Small intestine (tissue), 7 donors: ENCODE measurements around the gene PRIM1. TPM values are rescaled to one million over a fixed set of nuclear protein-coding genes. Genes with fewer than 3 reads are reported as not detected.

Experiments used
- DNase-seq, 2 donors: peaks; one replicate each; pipeline versions ENCODE4 v3.0.0 to v3.0.0-alpha.2; 2013
- FAIRE-seq: peaks from 2 replicates; lab custom pipeline; 2012; peaks lifted over from hg19 to GRCh38; lab: Jason Lieb, UNC
- H3K27ac ChIP-seq, 3 donors: one replicate each; pipeline ENCODE4 v1.5.1; 2013; ENCODE audit warnings: low read length in 2 of 3, mild to moderate bottlenecking in 2 of 3, control low read depth in 1 of 3, inconsistent platforms in 1 of 3, low read depth in 1 of 3, moderate library complexity in 1 of 3
- H3K27me3 ChIP-seq, 3 donors: one replicate each; pipeline ENCODE4 v1.6.1; 2013; ENCODE audit warnings: low read length in 3 of 3, inconsistent platforms in 1 of 3; ENCODE audit not compliant: control insufficient read depth in 3 of 3, insufficient read depth in 3 of 3
- H3K36me3 ChIP-seq, 3 donors: one replicate each; pipeline ENCODE4 v1.6.1; 2013; ENCODE audit warnings: low read length in 3 of 3, inconsistent platforms in 1 of 3, low read depth in 1 of 3, mild to moderate bottlenecking in 1 of 3, moderate library complexity in 1 of 3; ENCODE audit not compliant: control insufficient read depth in 3 of 3, insufficient read depth in 2 of 3
- H3K4me1 ChIP-seq, 3 donors: one replicate each; pipeline ENCODE4 v1.6.1; 2013; ENCODE audit warnings: low read length in 2 of 3, inconsistent platforms in 1 of 3, low read depth in 1 of 3, mild to moderate bottlenecking in 1 of 3, moderate library complexity in 1 of 3; ENCODE audit not compliant: control insufficient read depth in 3 of 3, insufficient read depth in 2 of 3
- H3K4me3 ChIP-seq, 3 donors: one replicate each; pipeline ENCODE4 v1.5.1; 2013; ENCODE audit warnings: low read length in 3 of 3, control low read depth in 1 of 3, inconsistent platforms in 1 of 3, low read depth in 1 of 3, mild to moderate bottlenecking in 1 of 3, moderate library complexity in 1 of 3
- H3K9me3 ChIP-seq, 2 donors: one replicate each; pipeline ENCODE4 v1.6.1; 2013; ENCODE audit warnings: low read depth in 1 of 2, low read length in 1 of 2; ENCODE audit not compliant: control insufficient read depth in 2 of 2, insufficient read depth in 1 of 2
- WGBS, 3 donors: extraction: QIAGEN DNeasy Blood & Tissue Kit; methylation state at CpG; one replicate each; pipeline ENCODE4 v1.1.7; 2013; 5-methylcytosine and 5-hydroxymethylcytosine counted together
- polyA plus RNA-seq, 4 donors: library from polyadenylated mRNA; stranded (reverse) in 3 of 4; unstranded in 1 of 4; fragments of 200-250 nt in 3 of 4; fragments of 120-200 nt in 1 of 4; gene quantifications; one replicate each; pipeline versions ENCODE4 v1.2.1 to v1.2.3, GENCODE V29; 2013
- donor health status: healthy with polysubstance abuse.
- donor health status: control.
- donor health status: control.
- donor health status: Bipolar disorder and iron deficiency.
- donor health status: healthy.

Gene PRIM1
- polyA plus RNA-seq, 4 donors, result 2.0 to 14.7 (median 8.6) TPM

- Histone ChIP-seq H3K36me3 (peaks cover 24 to 57% (median 30%) of the 10 kb centered on the region in 3 donors), H3K4me1 (peaks cover 5 to 38% (median 28%) of the 10 kb centered on the region in 3 donors), H3K27ac (no peak overlapping the region)
Observed at GRCh38 chr12:56719056-56719455, 33.1 kb downstream of the PRIM1 start.

GRCh38 chr12:56718636-56719035 is 33.5 kb downstream of the PRIM1 start:
- Histone ChIP-seq H3K9me3 (no peaks in the 10 kb centered on the region), H3K4me1 (peaks cover 5 to 38% (median 28%) of the 10 kb centered on the region in 3 donors), H3K36me3 (peaks cover 28 to 61% (median 32%) of the 10 kb centered on the region in 3 donors), H3K27me3 (no peaks in the 10 kb centered on the region), H3K27ac (no peak overlapping the region), H3K4me3 (no peak overlapping the region)
- WGBS, 3 donors, result 54 to 58% (median 57%) methylated on average over 4 of the region's 4 CpGs
- FAIRE-seq, result no peak
- no peak for DNase-seq

More at GRCh38 chr12:56719056-56719455, 33.1 kb downstream of the PRIM1 start:
- H3K9me3 ChIP-seq, result no peaks in the 10 kb centered on the region
- H3K4me3 ChIP-seq, result no peak overlapping the region
- DNase-seq (no peak), FAIRE-seq (no peak)
- H3K27me3 ChIP-seq, result no peaks in the 10 kb centered on the region

DNA sequence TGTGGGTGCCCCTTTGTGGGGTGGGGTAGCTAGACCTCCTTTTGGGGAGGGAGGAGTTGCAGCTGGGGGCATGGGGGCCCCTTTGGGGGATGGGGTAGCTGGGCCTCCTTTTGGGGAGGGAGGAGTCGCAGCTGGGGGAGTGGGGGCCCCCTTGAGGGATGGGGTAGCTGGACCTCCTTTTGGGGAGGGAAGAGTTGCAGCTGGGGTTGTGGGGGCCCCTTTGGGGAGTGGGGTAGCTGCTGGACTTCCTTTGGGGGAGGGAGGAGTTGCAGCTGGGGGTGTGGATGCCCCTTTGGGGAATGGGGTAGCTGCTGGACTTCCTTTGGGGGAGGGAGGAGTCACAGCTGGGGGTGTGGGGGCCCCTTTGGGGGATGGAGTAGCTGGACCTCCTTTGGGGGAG is 34.0 kb downstream of the PRIM1 start:
- no peak overlapping the region for H3K4me3 ChIP-seq
- peaks cover 5 to 38% (median 28%) of the 10 kb centered on the region in 3 donors for H3K4me1 ChIP-seq
- no peak for DNase-seq
- H3K36me3 ChIP-seq, result peaks cover 33 to 62% (median 36%) of the 10 kb centered on the region in 3 donors
- no peak overlapping the region for H3K27ac ChIP-seq
- no peak for FAIRE-seq
- no peaks in the 10 kb centered on the region for H3K9me3 ChIP-seq
- WGBS, 3 donors, result 63 to 69% (median 67%) methylated on average over 1 of the region's 1 CpG
- H3K27me3 ChIP-seq, result no peaks in the 10 kb centered on the region

- DNase-seq (no peak), FAIRE-seq (no peak)
- Histone ChIP-seq H3K36me3 (peaks cover 33 to 58% (median 45%) of the 10 kb centered on the region in 3 donors), H3K27me3 (no peaks in the 10 kb centered on the region), H3K9me3 (no peaks in the 10 kb centered on the region), H3K27ac (no peak overlapping the region), H3K4me3 (no peak overlapping the region), H3K4me1 (peaks cover 3 to 30% (median 20%) of the 10 kb centered on the region in 3 donors)
- WGBS, 3 donors, result 79 to 87% (median 79%) methylated on average over 4 of the region's 4 CpGs
Observed at GRCh38 chr12:56716933-56717880, 34.9 kb downstream of the PRIM1 start.

DNA sequence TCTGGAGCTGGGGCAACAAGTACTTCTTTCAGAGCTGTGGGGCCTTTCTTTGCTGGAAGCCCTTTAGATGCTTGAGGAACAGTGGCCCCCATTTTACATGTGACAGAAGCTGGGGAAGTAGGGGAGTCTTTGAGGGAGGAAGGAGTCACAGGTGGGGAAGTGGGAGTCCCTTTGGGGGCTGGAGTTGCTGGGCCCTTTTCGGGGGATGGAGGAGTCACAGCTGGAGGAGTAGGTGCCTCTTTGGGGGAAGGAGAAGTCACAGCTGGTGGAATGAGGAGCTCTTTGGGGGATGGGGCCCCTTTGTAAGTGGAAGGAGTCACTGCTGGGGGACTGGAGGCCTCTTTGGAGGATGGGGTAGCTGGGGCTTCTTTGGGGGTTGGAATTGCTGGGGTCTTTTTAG is 35.7 kb downstream of the PRIM1 start:
- FAIRE-seq (no peak), DNase-seq (no peak)
- no peaks in the 10 kb centered on the region for H3K9me3 ChIP-seq
- no peak overlapping the region for H3K27ac ChIP-seq
- 56 to 82% (median 78%) methylated on average over 1 of the region's 1 CpG for WGBS, 3 donors
- no peaks in the 10 kb centered on the region for H3K27me3 ChIP-seq
- peaks cover 35 to 65% (median 47%) of the 10 kb centered on the region in 3 donors for H3K36me3 ChIP-seq
- H3K4me3 ChIP-seq, result no peak overlapping the region
- peaks cover 3 to 23% (median 12%) of the 10 kb centered on the region in 3 donors for H3K4me1 ChIP-seq

GRCh38 chr12:56715798-56716197 is 36.3 kb downstream of the PRIM1 start:
- no peaks in the 10 kb centered on the region for H3K27me3 ChIP-seq
- no peak for FAIRE-seq
- no peak overlapping the region for H3K4me3 ChIP-seq
- H3K36me3 ChIP-seq, result peaks cover 35 to 61% (median 43%) of the 10 kb centered on the region in 3 donors
- DNase-seq, result no peak
- 75 to 83% (median 77%) methylated on average over 8 of the region's 8 CpGs for WGBS, 3 donors
- peaks cover 0 to 17% (median 7%) of the 10 kb centered on the region in 3 donors for H3K4me1 ChIP-seq
- H3K27ac ChIP-seq, result no peak overlapping the region
- no peaks in the 10 kb centered on the region for H3K9me3 ChIP-seq

DNA sequence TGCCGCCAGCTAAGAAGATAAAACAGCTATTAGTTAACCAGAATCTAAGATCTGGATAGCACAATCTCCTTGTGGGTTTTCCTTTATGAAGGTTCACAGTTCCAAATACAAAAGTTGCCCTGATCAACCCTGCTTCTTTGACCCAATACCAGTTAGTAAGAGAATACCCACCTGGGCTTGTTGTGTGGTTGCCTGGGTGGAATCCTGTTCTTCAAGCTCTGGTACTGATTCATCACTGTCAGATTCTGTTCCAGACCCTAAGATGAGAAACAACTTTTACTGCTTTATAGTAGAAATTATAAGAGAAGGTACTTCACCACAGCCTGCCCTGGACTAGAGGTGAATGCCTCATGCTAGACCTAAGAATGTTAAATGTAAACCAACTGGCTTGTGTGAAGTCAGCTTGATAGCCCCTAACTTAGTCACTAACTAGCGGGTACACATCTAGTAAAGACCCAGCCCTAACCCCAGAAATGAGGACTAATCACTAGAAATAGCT is 37.6 kb downstream of the PRIM1 start:
- Histone ChIP-seq H3K9me3 (no peaks in the 10 kb centered on the region), H3K4me3 (no peak overlapping the region), H3K36me3 (peaks cover 27 to 48% (median 33%) of the 10 kb centered on the region in 3 donors), H3K27me3 (no peaks in the 10 kb centered on the region), H3K4me1 (peaks cover 0 to 5% (median 4%) of the 10 kb centered on the region in 3 donors), H3K27ac (no peak overlapping the region)
- DNase-seq (no peak), FAIRE-seq (no peak)
- 89 to 92% (median 90%) methylated on average over 2 of the region's 2 CpGs for WGBS, 3 donors

- 91 to 97% (median 95%) methylated on average over 3 of the region's 3 CpGs for WGBS, 3 donors
- no peak overlapping the region for H3K27ac ChIP-seq
- no peaks in the 10 kb centered on the region for H3K9me3 ChIP-seq
- no peak overlapping the region for H3K4me3 ChIP-seq
- no peaks in the 10 kb centered on the region for H3K27me3 ChIP-seq
- peaks cover 26 to 37% (median 32%) of the 10 kb centered on the region in 3 donors for H3K36me3 ChIP-seq
- no peak for DNase-seq
- FAIRE-seq, result no peak
- peaks cover 0 to 4% (median 0%) of the 10 kb centered on the region in 3 donors for H3K4me1 ChIP-seq
Observed at GRCh38 chr12:56713345-56713744, 38.8 kb downstream of the PRIM1 start.
